ENCODE measurements around the gene SMAD6.

- TF ChIP-seq CTCF (IDR thresholded peaks at IDR 0.05) (no peak), EP300 (IDR thresholded peaks at IDR 0.05) (no peak), POLR2AphosphoS5 (IDR thresholded peaks at IDR 0.05) (no peak), POLR2A (IDR thresholded peaks at IDR 0.05) (no peak)
Measured at GRCh38 chr15:66658044-66658443, 44.0 kb upstream of the SMAD6 start.
